OCI-LY1 (cell line): ENCODE measurements around the gene MAZ.

Experiments
- CTCF ChIP-seq: fragments of 200-600 bp; sonication (generic), shearing (Covaris generic); IDR thresholded peaks from 2 replicates; pipeline ENCODE4 v1.5.1; 2017; ENCODE audit warnings: mild to moderate bottlenecking, antibody characterized with exemption, low read length, moderate library complexity, mixed read lengths
- EZH2 ChIP-seq: fragments of 200-600 bp; sonication (generic), shearing (Covaris generic); IDR thresholded peaks from 2 replicates; pipeline ENCODE4 v1.8.0; 2017; ENCODE audit warnings: borderline replicate concordance, mixed run types, mild to moderate bottlenecking, antibody characterized with exemption, low read length, moderate library complexity, mixed read lengths

- TF ChIP-seq CTCF (no peak), EZH2 (no peak)
Measured at GRCh38 chr16:29850998-29851397, 44.7 kb downstream of the MAZ start.
